Activated T-helper 2 cell treated with anti-CD3 and anti-CD28 coated beads, Interferon-gamma antibody, Interleukin-2, Interleukin-4, amounts not matched to agents 10 μg/mL and 5 μg/mL and 100 μg/mL, durations not matched to agents 14 hours and 24 hours and 36 hours (primary cell): Measurements from ENCODE around the gene WDPCP. TPM values are rescaled to one million over a fixed set of nuclear protein-coding genes. Genes with fewer than 3 reads are reported as not detected.
A peak's percentile ranks its signal among the peaks of the same experiment; 100 is the strongest.
"Not testable (repeated sequence)": the region's sequence is repeated elsewhere in the genome, so short reads cannot be mapped to it uniquely, and the experiment has no call there.

Experiments used
- DNase-seq: peaks from one replicate; pipeline ENCODE4 v3.0.0; 2021; ENCODE audit warnings: low spot score
- H3K27ac Mint-ChIP-seq: one replicate; pipeline ENCODE4 v1.8.0; 2021; ENCODE audit warnings: mixed read lengths
- H3K27me3 Mint-ChIP-seq: one replicate; pipeline ENCODE4 v1.8.0; 2021; ENCODE audit warnings: low read depth, mixed read lengths
- H3K36me3 Mint-ChIP-seq: one replicate; pipeline ENCODE4 v1.8.0; 2021; ENCODE audit warnings: low read depth, mixed read lengths
- H3K4me1 Mint-ChIP-seq: one replicate; pipeline ENCODE4 v1.8.0; 2021; ENCODE audit warnings: low read depth, mixed read lengths
- H3K4me3 Mint-ChIP-seq: one replicate; pipeline ENCODE4 v1.8.0; 2021; ENCODE audit warnings: low read depth, mild to moderate bottlenecking, moderate library complexity, mixed read lengths
- H3K9me3 Mint-ChIP-seq: one replicate; pipeline ENCODE4 v1.8.0; 2021; ENCODE audit warnings: mixed read lengths
- intact Hi-C: fragments of 100-400 bp; cut with micrococcal nuclease; formaldehyde crosslinking; loops from one replicate; pipeline ENCODE4 v1.15.1; 2023
- total RNA-seq: library from RNA; stranded (reverse); gene quantifications from 2 replicates; pipeline ENCODE4 v1.2.3, GENCODE V29; 2022

Gene WDPCP
- total RNA-seq, 1 donor from 2014 or later = 6.1 TPM

DNA sequence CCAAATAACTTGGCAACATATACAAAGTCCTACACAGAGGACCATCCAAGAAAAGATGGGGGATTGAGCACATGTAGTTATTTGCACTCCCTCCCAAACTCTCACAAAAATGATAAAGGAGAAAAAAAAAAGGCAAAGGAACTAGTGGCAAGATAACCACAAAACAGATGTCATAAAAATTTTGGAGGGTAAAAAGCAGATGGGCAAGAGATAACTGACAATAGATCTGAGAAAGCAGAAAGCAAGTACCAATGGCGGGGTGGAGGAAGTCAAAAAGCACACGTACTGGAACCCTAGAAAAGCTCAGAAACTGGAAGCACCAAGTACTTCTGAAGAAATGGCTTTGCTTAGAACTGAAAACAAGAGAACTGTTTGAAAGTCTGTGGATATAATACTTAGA is 82.0 kb downstream of the WDPCP start:
- intact Hi-C loops = no loop called here
- DNase-seq = no peak
- Mint-ChIP-seq H3K36me3 (no peaks in the 10 kb centered on the region), H3K9me3 (peaks cover 23% of the 10 kb centered on the region), H3K4me1 (peaks cover 9% of the 10 kb centered on the region), H3K27ac (peak overlapping the region; percentile 32), H3K4me3 (no peak overlapping the region), H3K27me3 (no peaks in the 10 kb centered on the region)

- intact Hi-C loops = no loop called here
- peaks cover 7% of the 10 kb centered on the region for H3K9me3 Mint-ChIP-seq
- no peak overlapping the region for H3K27ac Mint-ChIP-seq
- H3K4me1 Mint-ChIP-seq = peaks cover 9% of the 10 kb centered on the region
- no peaks in the 10 kb centered on the region for H3K36me3 Mint-ChIP-seq
- DNase-seq = no peak
- H3K4me3 Mint-ChIP-seq = no peak overlapping the region
- H3K27me3 Mint-ChIP-seq = no peaks in the 10 kb centered on the region
These were observed 84.5 kb downstream of the WDPCP start for GRCh38 chr2:63503818-63504217.

DNA sequence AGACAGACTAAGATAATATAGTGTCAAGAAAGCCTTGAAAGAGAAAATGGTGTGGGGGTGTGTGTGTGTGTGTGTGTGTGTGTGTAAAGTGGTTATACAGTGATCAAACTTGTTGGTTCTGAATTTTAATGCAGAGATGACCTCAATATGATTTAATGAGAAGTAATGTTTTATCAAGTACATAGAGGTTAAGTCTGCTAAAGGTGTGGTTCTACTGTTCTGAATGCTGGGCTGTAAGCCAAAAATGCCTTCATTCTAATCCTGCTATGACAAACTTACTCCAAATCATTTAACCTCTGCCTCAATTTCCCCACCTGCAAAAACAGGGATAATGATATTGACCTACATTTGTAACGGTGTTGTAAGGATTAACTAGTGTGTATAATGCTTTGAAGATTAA is 87.9 kb downstream of the WDPCP start:
- intact Hi-C loops = no loop called here
- Mint-ChIP-seq H3K27me3 (no peaks in the 10 kb centered on the region), H3K36me3 (no peaks in the 10 kb centered on the region), H3K4me3 (no peak overlapping the region), H3K27ac (no peak overlapping the region), H3K4me1 (no peaks in the 10 kb centered on the region), H3K9me3 (no peaks in the 10 kb centered on the region)
- DNase-seq = no peak

- intact Hi-C loops = no loop called here
- Mint-ChIP-seq H3K4me1 (no peaks in the 10 kb centered on the region), H3K4me3 (no peak overlapping the region), H3K36me3 (no peaks in the 10 kb centered on the region), H3K9me3 (no peaks in the 10 kb centered on the region), H3K27me3 (no peaks in the 10 kb centered on the region), H3K27ac (no peak overlapping the region)
- DNase-seq = no peak
These were observed 90.7 kb downstream of the WDPCP start for GRCh38 chr2:63497576-63497975.

GRCh38 chr2:63494968-63495367 is 93.3 kb downstream of the WDPCP start:
- H3K9me3 Mint-ChIP-seq = no peaks in the 10 kb centered on the region
- no peak for DNase-seq
- intact Hi-C loops = no loop called here
- no peak overlapping the region for H3K4me3 Mint-ChIP-seq
- no peaks in the 10 kb centered on the region for H3K36me3 Mint-ChIP-seq
- no peak overlapping the region for H3K27ac Mint-ChIP-seq
- no peaks in the 10 kb centered on the region for H3K4me1 Mint-ChIP-seq
- no peaks in the 10 kb centered on the region for H3K27me3 Mint-ChIP-seq

DNA sequence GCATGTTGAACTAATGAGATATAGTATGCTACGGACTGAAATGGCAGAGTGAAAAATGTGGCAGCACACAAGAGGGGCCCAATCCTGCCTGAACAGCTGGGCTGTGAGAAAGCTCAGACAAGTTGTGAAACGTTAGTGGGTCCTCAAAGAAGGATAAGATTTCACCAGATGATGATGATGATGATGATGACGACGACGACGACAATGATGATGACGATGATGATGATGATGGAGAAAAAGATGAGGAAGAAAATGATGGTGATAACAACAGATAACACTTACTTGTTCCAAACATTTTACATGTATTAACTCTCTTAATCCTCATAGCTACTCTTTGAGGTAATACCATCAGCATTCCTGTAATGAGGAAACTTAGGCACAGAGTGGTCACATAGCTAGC is 94.2 kb downstream of the WDPCP start:
- intact Hi-C loops = no loop called here

DNA sequence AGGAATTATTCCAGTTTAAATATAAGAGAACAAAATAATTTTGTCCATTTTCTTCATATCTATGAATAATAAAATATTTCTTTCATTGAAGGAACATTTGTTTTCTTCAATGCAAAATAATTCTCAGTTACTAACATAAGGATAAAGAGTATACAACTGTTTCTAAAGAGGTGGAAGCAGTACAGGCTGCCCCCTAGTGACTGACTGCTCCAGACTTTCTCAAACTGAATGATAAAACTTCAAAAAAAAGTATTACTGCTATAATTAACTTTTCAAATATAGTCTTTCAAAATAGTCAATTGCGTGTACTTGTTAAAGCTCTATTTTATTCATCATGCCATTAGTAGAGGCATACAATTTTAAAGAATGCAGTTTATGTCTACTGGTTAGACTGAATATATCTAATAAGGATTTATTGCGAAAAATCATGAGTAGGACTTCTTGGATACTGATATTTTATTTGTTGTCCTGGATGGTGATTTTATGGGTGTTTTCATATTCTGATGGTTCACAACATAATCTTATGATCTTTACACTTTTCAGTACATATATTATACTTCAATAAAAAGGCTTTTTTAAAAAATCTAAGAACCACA is 100.1 kb downstream of the WDPCP start:
- no peaks in the 10 kb centered on the region for H3K36me3 Mint-ChIP-seq
- no peak overlapping the region for H3K4me3 Mint-ChIP-seq
- no peak overlapping the region for H3K27ac Mint-ChIP-seq
- H3K4me1 Mint-ChIP-seq = no peaks in the 10 kb centered on the region
- DNase-seq = no peak
- no peaks in the 10 kb centered on the region for H3K9me3 Mint-ChIP-seq
- H3K27me3 Mint-ChIP-seq = no peaks in the 10 kb centered on the region
- intact Hi-C loops = no loop called here

More for the DNA sequence above, 94.2 kb downstream of the WDPCP start:
- Mint-ChIP-seq H3K27me3 (no peaks in the 10 kb centered on the region), H3K27ac (no peak overlapping the region), H3K9me3 (no peaks in the 10 kb centered on the region), H3K4me3 (no peak overlapping the region), H3K4me1 (no peaks in the 10 kb centered on the region), H3K36me3 (no peaks in the 10 kb centered on the region)
- no peak for DNase-seq

DNA sequence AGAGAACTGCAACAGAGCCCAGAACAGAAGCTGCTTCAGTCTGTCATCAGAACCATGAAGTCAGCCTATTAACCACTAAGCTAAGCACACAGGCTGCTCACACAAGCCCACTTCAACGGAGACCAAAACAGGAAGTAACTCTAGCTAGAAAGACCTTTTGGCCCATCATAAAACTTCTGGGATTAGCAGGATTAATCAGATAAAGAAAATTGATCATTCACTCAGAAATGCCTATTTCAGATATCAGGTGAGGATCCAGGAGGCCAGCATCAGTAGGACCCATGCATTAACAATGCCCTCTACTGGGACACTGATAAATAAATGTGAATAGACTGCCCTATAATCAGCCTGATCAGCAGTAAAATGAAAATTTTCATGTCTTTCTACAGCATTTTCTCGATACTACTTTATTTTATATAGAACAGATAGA is 101.4 kb downstream of the WDPCP start:
- H3K27ac Mint-ChIP-seq = no peak overlapping the region
- intact Hi-C loops = no loop called here
- no peaks in the 10 kb centered on the region for H3K9me3 Mint-ChIP-seq
- H3K27me3 Mint-ChIP-seq = no peaks in the 10 kb centered on the region
- H3K4me1 Mint-ChIP-seq = no peaks in the 10 kb centered on the region
- no peak overlapping the region for H3K4me3 Mint-ChIP-seq
- no peak for DNase-seq
- no peaks in the 10 kb centered on the region for H3K36me3 Mint-ChIP-seq

DNA sequence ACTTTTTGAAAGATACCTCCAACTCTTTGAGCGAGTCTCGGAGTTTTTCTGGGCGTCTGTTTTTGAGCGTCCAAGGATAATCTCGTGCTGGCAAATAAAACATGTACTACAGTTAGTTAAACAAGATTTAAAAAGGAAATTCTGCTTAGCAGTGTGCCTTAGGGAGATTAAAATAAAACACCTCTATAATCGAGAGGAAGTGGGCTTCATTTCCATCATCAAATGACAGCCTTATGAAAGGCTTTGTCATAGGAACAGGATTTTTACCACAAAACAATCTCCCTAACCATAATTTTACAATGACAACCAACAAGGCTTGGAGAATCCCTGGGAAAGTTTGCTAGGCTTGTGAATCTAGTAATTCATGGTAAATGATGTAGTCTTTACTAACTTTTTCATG is 103.4 kb downstream of the WDPCP start:
- intact Hi-C loops = no loop called here
- H3K4me3 Mint-ChIP-seq = no peak overlapping the region
- no peaks in the 10 kb centered on the region for H3K36me3 Mint-ChIP-seq

GRCh38 chr2:63484481-63484880 is 103.8 kb downstream of the WDPCP start:
- H3K27me3 Mint-ChIP-seq = no peaks in the 10 kb centered on the region
- H3K4me3 Mint-ChIP-seq = no peak overlapping the region
- no peak for DNase-seq
- H3K27ac Mint-ChIP-seq = no peak overlapping the region
- no peaks in the 10 kb centered on the region for H3K36me3 Mint-ChIP-seq
- intact Hi-C loops = no loop called here
- H3K4me1 Mint-ChIP-seq = no peaks in the 10 kb centered on the region
- H3K9me3 Mint-ChIP-seq = no peaks in the 10 kb centered on the region

More for the DNA sequence above, 103.4 kb downstream of the WDPCP start:
- Mint-ChIP-seq H3K27me3 (no peaks in the 10 kb centered on the region), H3K9me3 (no peaks in the 10 kb centered on the region), H3K27ac (no peak overlapping the region), H3K4me1 (no peaks in the 10 kb centered on the region)
- DNase-seq = no peak

DNA sequence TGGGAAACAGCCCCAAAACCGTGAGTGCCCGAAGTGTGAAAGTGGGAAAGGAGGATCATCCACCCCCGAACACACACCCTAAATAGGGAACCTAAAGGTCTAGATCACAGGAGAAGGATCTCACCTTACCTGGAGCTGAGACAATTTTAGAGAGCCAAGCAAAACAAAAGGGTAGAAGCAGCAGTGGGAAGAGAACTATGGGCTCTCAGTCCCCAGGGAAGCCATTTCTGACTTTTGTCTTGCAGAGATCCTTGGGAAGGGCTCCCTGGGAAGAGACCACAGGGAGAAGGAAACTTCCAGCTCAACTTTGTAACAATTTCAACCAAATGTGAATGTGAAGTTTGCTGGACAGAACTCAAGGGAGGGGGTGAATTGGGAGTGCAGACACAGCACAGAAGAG is 110.6 kb downstream of the WDPCP start:
- no peak for DNase-seq
- intact Hi-C loops = no loop called here
- no peak overlapping the region for H3K27ac Mint-ChIP-seq
- no peaks in the 10 kb centered on the region for H3K4me1 Mint-ChIP-seq
- H3K4me3 Mint-ChIP-seq = no peak overlapping the region
- H3K27me3 Mint-ChIP-seq = no peaks in the 10 kb centered on the region
- no peaks in the 10 kb centered on the region for H3K36me3 Mint-ChIP-seq
- H3K9me3 Mint-ChIP-seq = no peaks in the 10 kb centered on the region

DNA sequence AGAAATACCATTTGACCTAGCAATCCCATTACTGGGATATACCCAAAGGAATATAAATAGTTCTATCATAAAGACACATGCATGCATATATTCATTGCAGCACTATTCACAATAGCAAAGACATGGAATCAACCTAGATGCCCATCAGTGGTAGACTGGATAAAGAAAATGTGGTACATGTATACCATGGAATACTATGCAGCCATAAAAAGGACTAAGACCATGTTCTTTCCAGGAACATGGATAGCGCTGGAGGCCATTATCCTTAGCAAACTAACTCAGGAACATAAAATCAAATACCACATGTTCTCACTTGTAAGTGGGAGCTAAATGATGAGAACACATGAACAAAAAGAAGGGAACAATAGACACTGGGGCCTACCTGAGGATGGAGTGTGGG is 119.0 kb downstream of the WDPCP start:
- H3K27me3 Mint-ChIP-seq, DNase-seq, H3K9me3 Mint-ChIP-seq, H3K4me1 Mint-ChIP-seq, H3K27ac Mint-ChIP-seq, H3K36me3 Mint-ChIP-seq, intact Hi-C loops, H3K4me3 Mint-ChIP-seq: not testable (repeated sequence)

DNA sequence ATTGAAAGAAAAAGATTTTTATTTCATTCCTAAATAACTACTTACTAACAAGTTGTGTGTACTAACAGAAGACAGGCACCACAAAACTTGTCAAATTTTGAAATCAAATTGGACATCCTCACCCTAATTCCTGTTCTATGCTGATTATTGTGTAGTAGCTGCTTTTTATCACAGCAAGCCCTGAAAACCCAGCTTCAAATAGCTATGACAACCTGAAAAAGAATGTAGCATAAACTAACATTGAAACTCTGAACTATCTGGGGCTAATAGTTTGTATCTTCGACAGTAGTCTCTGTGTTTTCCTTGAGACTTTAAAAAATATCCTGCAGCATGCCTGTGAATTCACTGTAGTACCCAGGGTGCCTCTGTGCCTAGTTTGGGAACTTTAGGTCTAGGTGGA is 122.6 kb downstream of the WDPCP start:
- Mint-ChIP-seq H3K9me3 (peaks cover 18% of the 10 kb centered on the region), H3K27me3 (no peaks in the 10 kb centered on the region), H3K36me3 (no peaks in the 10 kb centered on the region), H3K4me1 (peaks cover 1% of the 10 kb centered on the region), H3K4me3 (no peak overlapping the region), H3K27ac (no peak overlapping the region)
- intact Hi-C loops = no loop called here
- no peak for DNase-seq

DNA sequence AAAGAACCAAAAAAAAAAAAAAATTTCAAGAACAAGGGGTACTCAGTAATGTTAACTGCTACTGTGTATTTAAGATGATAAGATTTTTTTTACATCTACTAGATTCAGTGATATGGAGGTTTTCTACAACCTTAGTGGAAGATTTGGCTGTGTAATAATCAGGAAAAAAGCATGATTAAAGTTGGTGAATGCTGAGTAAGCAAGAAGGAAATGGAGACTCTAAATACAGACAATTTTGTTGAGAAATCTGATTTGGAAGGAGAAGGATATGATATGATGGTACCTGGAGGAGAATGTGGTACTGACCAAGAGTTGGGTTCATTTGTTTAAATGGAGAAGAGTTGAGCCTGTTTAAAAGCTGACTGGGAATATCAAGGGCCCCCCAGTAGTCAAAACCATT is 125.1 kb downstream of the WDPCP start:
- no peak for DNase-seq
- H3K4me3 Mint-ChIP-seq = no peak overlapping the region
- H3K4me1 Mint-ChIP-seq = peaks cover under 1% of the 10 kb centered on the region
- H3K36me3 Mint-ChIP-seq = no peaks in the 10 kb centered on the region
- intact Hi-C loops = no loop called here
- no peak overlapping the region for H3K27ac Mint-ChIP-seq
- H3K9me3 Mint-ChIP-seq = peaks cover 19% of the 10 kb centered on the region
- no peaks in the 10 kb centered on the region for H3K27me3 Mint-ChIP-seq
